Ovary (tissue), 9 donors: ENCODE results near the gene NLRP3. TPM values are rescaled to one million over a fixed set of nuclear protein-coding genes. Genes with fewer than 3 reads are reported as not detected.

Experiments used
- DNase-seq, 5 donors: peaks; one replicate each; pipeline ENCODE4 v3.0.0-alpha.2; 2019 to 2020
- H3K27ac ChIP-seq, 2 donors: fragments of 200-600 bp; one replicate each; pipeline versions ENCODE4 v1.5.1 to v1.8.0; 2019 to 2022
- H3K27me3 ChIP-seq: fragments of 200-600 bp; one replicate; pipeline ENCODE4 v1.8.0; 2022
- H3K36me3 ChIP-seq: fragments of 200-600 bp; sonication (generic); one replicate; pipeline ENCODE4 v1.5.1; 2019
- H3K4me1 ChIP-seq: one replicate; pipeline ENCODE4 v1.8.1; 2013; ENCODE audit warnings: mild to moderate bottlenecking, moderate library complexity; ENCODE audit not compliant: insufficient read depth
- H3K4me3 ChIP-seq: fragments of 200-600 bp; sonication (generic); one replicate; pipeline ENCODE4 v1.5.1; 2017
- H3K9me3 ChIP-seq, 2 donors: fragments of 200-600 bp in 1 of 2; sonication (generic) in 1 of 2; one replicate each; pipeline versions ENCODE4 v1.5.1 to v1.8.1; 2013 to 2019; ENCODE audit warnings: mild to moderate bottlenecking in 1 of 2, moderate library complexity in 1 of 2
- EP300 ChIP-seq: sonication (generic); formaldehyde crosslinking; IDR thresholded peaks from one replicate; pipeline ENCODE4 v1.6.1; 2017; ENCODE audit warnings: antibody characterized with exemption
- POLR2A ChIP-seq: fragments of 450-650 bp; IDR thresholded peaks from one replicate; pipeline ENCODE4 v1.6.1; 2017; ENCODE audit warnings: antibody characterized with exemption, mild to moderate bottlenecking, moderate library complexity
- WGBS, 3 donors: extraction: QIAGEN DNeasy Blood & Tissue Kit in 1 of 3; methylation state at CpG; one replicate each; pipeline versions ENCODE4 v1.1.5 to v1.1.7; 2013 to 2017; 5-methylcytosine and 5-hydroxymethylcytosine counted together
- intact Hi-C, 4 donors: fragments of 100-400 bp; cut with DNase I; formaldehyde crosslinking; loops; one replicate each; pipeline versions ENCODE4 v1.11.0 to v1.15.1; 2022 to 2023
- polyA plus RNA-seq, 2 donors: library from polyadenylated mRNA; stranded (reverse); fragments of 200-250 nt in 1 of 2; fragments of 350-450 nt in 1 of 2; fragmentation: Illumina TruSeq in 1 of 2; extraction: RNeasy Lipid Tissue Mini Kit (QIAGEN cat#74804) in 1 of 2; gene quantifications; one replicate each; pipeline ENCODE4 v1.2.3, GENCODE V29; 2013 to 2014
- total RNA-seq, 7 donors: library from RNA; depleted of rRNA in 2 of 7; stranded (reverse); fragments of >200 nt in 2 of 7; fragmentation: NEBNext Ultra II Directional in 3 of 7; extraction: Animal tissue kit (Norgen Biotek cat#: 25700) in 3 of 7; gene quantifications; one replicate each; pipeline versions ENCODE4 v1.1.0 to v1.2.4, GENCODE V29; 2016 to 2023
- TF ChIP-seq, protein P1 (sequence below), 3 donors: fragments of 450-650 bp in 2 of 3; fragments of 200-600 bp in 1 of 3; IDR thresholded peaks; one replicate each; pipeline versions ENCODE4 v1.5.1 to v1.8.0; 2016 to 2022; ENCODE audit warnings: antibody characterized with exemption in 3 of 3, mild to moderate bottlenecking in 1 of 3
- donor health status: DM: no; HTN: no; CAD: no; lungs with moderate emphysema.
- donor health status: DM: no; HTN: no; CAD: no.
- donor health status: Bipolar disorder and iron deficiency.
- donor health status: DM: yes; HTN: yes; CAD: no.
- donor health status: DM: no; HTN: no; CAD: no.
- donor health status: DM: yes; HTN: yes; CAD: no.

The NLRP3 gene
- total and polyA plus RNA-seq, 9 donors, result 0.50 to 2.2 (median 1.2) TPM

DNA sequence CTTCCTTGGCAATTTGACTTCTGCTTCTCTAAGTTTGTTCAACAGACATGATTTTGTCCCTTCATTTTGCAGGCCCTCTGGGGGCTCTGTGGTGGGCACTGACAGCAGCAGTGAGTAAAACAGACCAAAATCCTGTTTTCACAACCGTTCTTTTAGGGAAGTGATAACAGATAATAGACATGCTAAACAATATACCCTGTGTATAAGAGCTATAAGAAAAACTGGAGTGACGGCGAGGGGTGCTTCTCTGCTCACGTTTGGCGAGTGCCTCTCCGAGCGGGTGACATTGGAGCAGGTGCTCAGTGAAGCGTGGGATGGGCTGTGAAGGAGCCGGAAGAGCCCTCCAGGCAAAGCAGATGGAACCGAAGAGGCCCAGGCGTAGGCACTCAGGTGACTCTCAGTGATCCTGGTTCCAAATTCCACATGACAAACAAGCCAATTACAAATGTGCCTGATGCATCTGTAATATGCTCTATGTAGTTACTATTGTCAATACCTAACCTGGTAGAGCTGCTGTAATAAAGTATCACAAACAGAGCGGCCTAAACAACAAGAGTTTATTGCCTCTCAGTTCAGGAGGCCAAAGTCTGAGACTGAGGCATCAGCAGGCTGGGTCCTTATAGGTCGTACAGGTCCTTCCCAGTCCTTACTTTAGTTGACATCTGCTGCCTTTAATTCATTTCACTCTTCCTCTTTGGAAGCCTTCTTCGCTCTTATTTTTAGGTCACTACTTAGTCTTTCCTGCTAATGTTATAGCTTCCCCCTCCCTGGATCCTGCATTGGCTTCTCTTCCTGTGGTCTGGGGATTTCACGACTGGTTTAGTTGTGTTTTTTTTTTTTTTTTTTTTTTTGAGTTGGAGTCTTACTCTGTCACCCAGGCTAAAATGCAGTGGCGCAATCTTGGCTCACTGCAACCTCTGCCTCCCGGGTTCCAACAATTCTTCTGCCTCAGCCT is 21.9 kb downstream of the NLRP3 start:
- intact Hi-C loops, result no loop called here
- 78 to 81% (median 79%) methylated on average over 17 of the region's 17 CpGs for WGBS, 3 donors

DNA sequence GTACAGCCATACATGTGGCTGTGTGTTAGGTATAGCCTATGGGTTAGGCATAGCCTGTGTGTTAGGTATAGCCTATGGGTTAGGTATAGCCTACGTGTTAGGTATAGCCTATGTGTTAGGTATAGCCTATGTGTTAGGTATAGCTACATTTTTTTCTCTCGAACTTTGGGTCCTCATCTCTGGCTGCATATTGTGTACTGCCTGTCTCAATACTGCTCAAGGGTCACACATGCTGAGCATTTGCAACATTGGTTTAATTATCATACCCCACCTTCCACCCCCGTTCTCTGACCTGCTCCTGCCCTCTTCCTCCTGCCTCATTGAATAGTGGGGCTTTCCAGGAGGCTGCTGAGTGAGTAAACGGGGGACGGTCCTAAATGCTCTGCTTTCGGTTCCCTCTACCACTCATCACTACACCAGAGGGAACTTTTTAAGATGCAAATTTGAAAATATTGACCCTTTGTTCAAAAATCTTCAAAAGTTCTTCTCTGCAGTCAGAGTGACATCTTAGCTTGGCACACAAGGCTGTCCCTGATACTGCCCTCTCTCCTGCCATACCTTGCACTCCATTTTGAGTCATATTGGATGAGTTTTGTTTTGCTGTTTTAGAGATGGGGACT is 24.1 kb downstream of the NLRP3 start:
- Histone ChIP-seq H3K4me3 (no peak overlapping the region), H3K27me3 (no peaks in the 10 kb centered on the region), H3K9me3 (no peaks in the 10 kb centered on the region), H3K4me1 (no peaks in the 10 kb centered on the region), H3K27ac (no peak overlapping the region), H3K36me3 (no peaks in the 10 kb centered on the region)
- 67 to 76% (median 72%) methylated on average over 6 of the region's 6 CpGs for WGBS, 3 donors
- intact Hi-C loops, result no loop called here
- no peak for TF ChIP-seq POLR2A
- no peak for TF ChIP-seq EP300
- TF ChIP-seq, protein P1, sequence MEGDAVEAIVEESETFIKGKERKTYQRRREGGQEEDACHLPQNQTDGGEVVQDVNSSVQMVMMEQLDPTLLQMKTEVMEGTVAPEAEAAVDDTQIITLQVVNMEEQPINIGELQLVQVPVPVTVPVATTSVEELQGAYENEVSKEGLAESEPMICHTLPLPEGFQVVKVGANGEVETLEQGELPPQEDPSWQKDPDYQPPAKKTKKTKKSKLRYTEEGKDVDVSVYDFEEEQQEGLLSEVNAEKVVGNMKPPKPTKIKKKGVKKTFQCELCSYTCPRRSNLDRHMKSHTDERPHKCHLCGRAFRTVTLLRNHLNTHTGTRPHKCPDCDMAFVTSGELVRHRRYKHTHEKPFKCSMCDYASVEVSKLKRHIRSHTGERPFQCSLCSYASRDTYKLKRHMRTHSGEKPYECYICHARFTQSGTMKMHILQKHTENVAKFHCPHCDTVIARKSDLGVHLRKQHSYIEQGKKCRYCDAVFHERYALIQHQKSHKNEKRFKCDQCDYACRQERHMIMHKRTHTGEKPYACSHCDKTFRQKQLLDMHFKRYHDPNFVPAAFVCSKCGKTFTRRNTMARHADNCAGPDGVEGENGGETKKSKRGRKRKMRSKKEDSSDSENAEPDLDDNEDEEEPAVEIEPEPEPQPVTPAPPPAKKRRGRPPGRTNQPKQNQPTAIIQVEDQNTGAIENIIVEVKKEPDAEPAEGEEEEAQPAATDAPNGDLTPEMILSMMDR (IDR thresholded peaks at IDR 0.05), result no peak
- DNase-seq, result no peak

More for the DNA sequence above, 21.9 kb downstream of the NLRP3 start:
- no peaks in the 10 kb centered on the region for H3K9me3 ChIP-seq
- no peaks in the 10 kb centered on the region for H3K36me3 ChIP-seq
- no peaks in the 10 kb centered on the region for H3K4me1 ChIP-seq
- no peak for DNase-seq
- TF ChIP-seq POLR2A, result no peak
- TF ChIP-seq EP300, result no peak
- TF ChIP-seq, protein P1 (IDR thresholded peaks at IDR 0.05), result no peak
- H3K4me3 ChIP-seq, result no peak overlapping the region
- H3K27me3 ChIP-seq, result no peaks in the 10 kb centered on the region
- no peak overlapping the region for H3K27ac ChIP-seq

GRCh38 chr1:247441606-247442005 is 25.6 kb downstream of the NLRP3 start:
- intact Hi-C loops, result no loop called here

GRCh38 chr1:247442164-247442563 is 26.2 kb downstream of the NLRP3 start:
- DNase-seq, result no peak
- Histone ChIP-seq H3K27ac (no peak overlapping the region), H3K36me3 (no peaks in the 10 kb centered on the region), H3K9me3 (no peaks in the 10 kb centered on the region), H3K27me3 (no peaks in the 10 kb centered on the region), H3K4me1 (no peaks in the 10 kb centered on the region), H3K4me3 (no peak overlapping the region)
- intact Hi-C loops, result no loop called here
- WGBS, 3 donors, result 58 to 70% (median 64%) methylated on average over 4 of the region's 4 CpGs
- TF ChIP-seq EP300, result no peak
- no peak for TF ChIP-seq POLR2A
- TF ChIP-seq, protein P1 (IDR thresholded peaks at IDR 0.05), result no peak

More at GRCh38 chr1:247441606-247442005, 25.6 kb downstream of the NLRP3 start:
- Histone ChIP-seq H3K27me3 (no peaks in the 10 kb centered on the region), H3K36me3 (no peaks in the 10 kb centered on the region), H3K4me3 (no peak overlapping the region), H3K4me1 (no peaks in the 10 kb centered on the region), H3K27ac (no peak overlapping the region), H3K9me3 (no peaks in the 10 kb centered on the region)
- WGBS, 3 donors, result 75 to 86% (median 77%) methylated on average over 5 of the region's 5 CpGs
- DNase-seq, result no peak
- TF ChIP-seq POLR2A, result no peak
- TF ChIP-seq EP300, result no peak
- TF ChIP-seq, protein P1 (IDR thresholded peaks at IDR 0.05), result no peak
